ENCODE measurements around the gene FAM187B. TPM values are rescaled to one million over a fixed set of nuclear protein-coding genes. Genes with fewer than 3 reads are reported as not detected.

The FAM187B gene
- total and polyA plus RNA-seq, 2 experiments from 2014 or later = 0.23 TPM; not detected in 1

- TF ChIP-seq, protein P1, sequence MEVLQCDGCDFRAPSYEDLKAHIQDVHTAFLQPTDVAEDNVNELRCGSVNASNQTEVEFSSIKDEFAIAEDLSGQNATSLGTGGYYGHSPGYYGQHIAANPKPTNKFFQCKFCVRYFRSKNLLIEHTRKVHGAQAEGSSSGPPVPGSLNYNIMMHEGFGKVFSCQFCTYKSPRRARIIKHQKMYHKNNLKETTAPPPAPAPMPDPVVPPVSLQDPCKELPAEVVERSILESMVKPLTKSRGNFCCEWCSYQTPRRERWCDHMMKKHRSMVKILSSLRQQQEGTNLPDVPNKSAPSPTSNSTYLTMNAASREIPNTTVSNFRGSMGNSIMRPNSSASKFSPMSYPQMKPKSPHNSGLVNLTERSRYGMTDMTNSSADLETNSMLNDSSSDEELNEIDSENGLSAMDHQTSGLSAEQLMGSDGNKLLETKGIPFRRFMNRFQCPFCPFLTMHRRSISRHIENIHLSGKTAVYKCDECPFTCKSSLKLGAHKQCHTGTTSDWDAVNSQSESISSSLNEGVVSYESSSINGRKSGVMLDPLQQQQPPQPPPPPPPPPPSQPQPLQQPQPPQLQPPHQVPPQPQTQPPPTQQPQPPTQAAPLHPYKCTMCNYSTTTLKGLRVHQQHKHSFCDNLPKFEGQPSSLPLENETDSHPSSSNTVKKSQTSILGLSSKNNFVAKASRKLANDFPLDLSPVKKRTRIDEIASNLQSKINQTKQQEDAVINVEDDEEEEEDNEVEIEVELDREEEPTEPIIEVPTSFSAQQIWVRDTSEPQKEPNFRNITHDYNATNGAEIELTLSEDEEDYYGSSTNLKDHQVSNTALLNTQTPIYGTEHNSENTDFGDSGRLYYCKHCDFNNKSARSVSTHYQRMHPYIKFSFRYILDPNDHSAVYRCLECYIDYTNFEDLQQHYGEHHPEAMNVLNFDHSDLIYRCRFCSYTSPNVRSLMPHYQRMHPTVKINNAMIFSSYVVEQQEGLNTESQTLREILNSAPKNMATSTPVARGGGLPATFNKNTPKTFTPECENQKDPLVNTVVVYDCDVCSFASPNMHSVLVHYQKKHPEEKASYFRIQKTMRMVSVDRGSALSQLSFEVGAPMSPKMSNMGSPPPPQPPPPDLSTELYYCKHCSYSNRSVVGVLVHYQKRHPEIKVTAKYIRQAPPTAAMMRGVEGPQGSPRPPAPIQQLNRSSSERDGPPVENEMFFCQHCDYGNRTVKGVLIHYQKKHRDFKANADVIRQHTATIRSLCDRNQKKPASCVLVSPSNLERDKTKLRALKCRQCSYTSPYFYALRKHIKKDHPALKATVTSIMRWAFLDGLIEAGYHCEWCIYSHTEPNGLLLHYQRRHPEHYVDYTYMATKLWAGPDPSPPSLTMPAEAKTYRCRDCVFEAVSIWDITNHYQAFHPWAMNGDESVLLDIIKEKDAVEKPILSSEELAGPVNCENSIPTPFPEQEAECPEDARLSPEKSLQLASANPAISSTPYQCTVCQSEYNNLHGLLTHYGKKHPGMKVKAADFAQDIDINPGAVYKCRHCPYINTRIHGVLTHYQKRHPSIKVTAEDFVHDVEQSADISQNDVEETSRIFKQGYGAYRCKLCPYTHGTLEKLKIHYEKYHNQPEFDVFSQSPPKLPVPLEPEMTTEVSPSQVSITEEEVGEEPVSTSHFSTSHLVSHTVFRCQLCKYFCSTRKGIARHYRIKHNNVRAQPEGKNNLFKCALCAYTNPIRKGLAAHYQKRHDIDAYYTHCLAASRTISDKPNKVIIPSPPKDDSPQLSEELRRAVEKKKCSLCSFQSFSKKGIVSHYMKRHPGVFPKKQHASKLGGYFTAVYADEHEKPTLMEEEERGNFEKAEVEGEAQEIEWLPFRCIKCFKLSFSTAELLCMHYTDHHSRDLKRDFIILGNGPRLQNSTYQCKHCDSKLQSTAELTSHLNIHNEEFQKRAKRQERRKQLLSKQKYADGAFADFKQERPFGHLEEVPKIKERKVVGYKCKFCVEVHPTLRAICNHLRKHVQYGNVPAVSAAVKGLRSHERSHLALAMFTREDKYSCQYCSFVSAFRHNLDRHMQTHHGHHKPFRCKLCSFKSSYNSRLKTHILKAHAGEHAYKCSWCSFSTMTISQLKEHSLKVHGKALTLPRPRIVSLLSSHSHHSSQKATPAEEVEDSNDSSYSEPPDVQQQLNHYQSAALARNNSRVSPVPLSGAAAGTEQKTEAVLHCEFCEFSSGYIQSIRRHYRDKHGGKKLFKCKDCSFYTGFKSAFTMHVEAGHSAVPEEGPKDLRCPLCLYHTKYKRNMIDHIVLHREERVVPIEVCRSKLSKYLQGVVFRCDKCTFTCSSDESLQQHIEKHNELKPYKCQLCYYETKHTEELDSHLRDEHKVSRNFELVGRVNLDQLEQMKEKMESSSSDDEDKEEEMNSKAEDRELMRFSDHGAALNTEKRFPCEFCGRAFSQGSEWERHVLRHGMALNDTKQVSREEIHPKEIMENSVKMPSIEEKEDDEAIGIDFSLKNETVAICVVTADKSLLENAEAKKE (CRISPR knock-in tag; IDR thresholded peaks at IDR 0.05) = no peak
- TF ChIP-seq CREB1 (CRISPR knock-in tag; IDR thresholded peaks at IDR 0.05; ENCODE audit: low read depth) = no peak
- no peak for TF ChIP-seq EZH2 (IDR thresholded peaks at IDR 0.05; ENCODE audit: low read depth, unreplicated experiment)
- TF ChIP-seq EZH2phosphoT487 (IDR thresholded peaks at IDR 0.05; ENCODE audit: unreplicated experiment) = no peak
Observed at GRCh38 chr19:35229601-35230000, 1.1 kb upstream of the FAM187B start (continued).

GRCh38 chr19:35226748-35227147 lies 1.8 kb downstream of the FAM187B start:
- Histone ChIP-seq H3K4me2 (no peak overlapping the region), H3K9me2 (ENCODE audit: insufficient read depth) (0 out of 2 replicates have a peak, but pooled peaks cover 3% of the 10 kb centered on the region), H3K27ac (ENCODE audit: low read depth) (no peak overlapping the region), H2AFZ (no peak overlapping the region), H3K27me3 (ENCODE audit: insufficient read depth) (no peaks in the 10 kb centered on the region), H3K79me2 (replicated peaks; ENCODE audit: insufficient read depth) (no peaks in the 10 kb centered on the region), H4K20me1 (replicated peaks; ENCODE audit: insufficient read depth) (no peaks in the 10 kb centered on the region), H3F3A (replicated peaks; ENCODE audit: low read depth) (no peaks in the 10 kb centered on the region), H3K36me3 (ENCODE audit: insufficient read depth) (no peaks in the 10 kb centered on the region; the same call in 1 of the 2 replicates), H3K4me1 (ENCODE audit: insufficient read depth) (no peaks in the 10 kb centered on the region), H3K4me3 (no peak overlapping the region)
- Mint-ChIP-seq H3K9me3 (peaks cover 5% of the 10 kb centered on the region; the same call in 1 of the 3 replicates), H3K36me3 (ENCODE audit: low read depth) (no peaks in the 10 kb centered on the region; the same call in 2 of the 3 replicates), H3K27ac (peak overlapping the region; percentile 27; the same call in 1 of the 2 replicates), H3K4me1 (peaks cover 12% of the 10 kb centered on the region), H3K27me3 (ENCODE audit: insufficient read depth, low read depth, poor library complexity) (peaks cover 16% of the 10 kb centered on the region), H3K4me3 (no peak overlapping the region; the same call in 2 of the 3 replicates)
- DNase-seq (ENCODE audit: low spot score) (no peak), ATAC-seq (no peak)
- TF ChIP-seq, protein P1 (CRISPR knock-in tag; IDR thresholded peaks at IDR 0.05) = no peak
- no peak for TF ChIP-seq CTCF (conservative IDR thresholded peaks at IDR 0.05; ENCODE audit: low read depth in 2 of 2)
- TF ChIP-seq JUNB (IDR thresholded peaks at IDR 0.05; ENCODE audit: unreplicated experiment) = no peak
- no peak for TF ChIP-seq STAT1 (IDR thresholded peaks at IDR 0.05; ENCODE audit: unreplicated experiment)
- TF ChIP-seq EZH2phosphoT487 (IDR thresholded peaks at IDR 0.05; ENCODE audit: unreplicated experiment) = no peak
- no peak for TF ChIP-seq ZNF331 (CRISPR knock-in tag; IDR thresholded peaks at IDR 0.05; ENCODE audit: low read depth)
